ENCODE data around the gene MUC5B. TPM values are rescaled to one million over a fixed set of nuclear protein-coding genes. Genes with fewer than 3 reads are reported as not detected.

Gene MUC5B
- total RNA-seq, 1 donor from 2014 or later, result not detected

DNA sequence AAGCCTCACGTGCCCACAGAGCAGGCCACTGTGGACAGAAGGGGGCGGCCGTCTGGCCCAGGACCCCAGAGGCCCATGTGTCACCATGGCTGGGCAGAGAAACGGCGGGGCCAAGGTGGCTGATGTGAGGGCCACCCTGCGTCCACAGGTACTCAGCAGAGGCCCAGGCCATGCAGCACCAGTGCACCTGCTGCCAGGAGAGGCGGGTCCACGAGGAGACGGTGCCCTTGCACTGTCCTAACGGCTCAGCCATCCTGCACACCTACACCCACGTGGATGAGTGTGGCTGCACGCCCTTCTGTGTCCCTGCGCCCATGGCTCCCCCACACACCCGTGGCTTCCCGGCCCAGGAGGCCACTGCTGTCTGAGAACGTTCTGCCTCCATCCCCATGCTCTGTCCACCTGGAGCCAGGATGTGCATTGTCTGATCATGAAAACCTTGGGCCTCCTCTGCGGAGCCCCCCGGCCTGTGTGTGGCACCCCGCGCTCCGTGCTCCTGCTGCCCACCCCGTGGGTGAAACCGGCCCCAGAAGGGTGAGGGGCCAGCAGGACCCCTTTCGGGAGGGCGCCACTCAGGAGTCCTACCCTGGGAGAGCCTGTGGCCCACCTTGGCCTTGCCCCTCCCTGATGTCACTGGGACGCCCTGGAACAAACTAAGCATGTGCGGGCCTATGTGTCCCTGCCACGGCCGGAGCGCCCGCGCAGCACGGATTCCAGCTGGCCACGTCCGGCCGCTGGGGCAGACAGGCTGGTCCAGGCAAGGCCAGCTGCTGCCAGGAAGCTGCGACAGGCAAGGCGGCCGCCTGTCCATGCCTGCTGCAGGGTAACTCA, 38.6 kb downstream of the MUC5B start:
- Histone ChIP-seq H3K9me3 (ENCODE audit: insufficient read depth, low read depth, low read length) (no peaks in the 10 kb centered on the region), H3K4me1 (ENCODE audit: insufficient read depth, low read length) (no peaks in the 10 kb centered on the region), H3K4me3 (ENCODE audit: insufficient read depth, low read depth, low read length) (no peak overlapping the region), H3K79me2 (ENCODE audit: insufficient read depth, low read length) (no peaks in the 10 kb centered on the region), H2AFZ (ENCODE audit: low read depth, low read length) (no peak overlapping the region), H3K4me2 (ENCODE audit: low read length) (peak overlapping the region; percentile 85), H3K36me3 (ENCODE audit: insufficient read depth, low read length) (no peaks in the 10 kb centered on the region), H3K27me3 (ENCODE audit: insufficient read depth, low read length) (no peaks in the 10 kb centered on the region), H3K9ac (ENCODE audit: low read length) (no peak overlapping the region), H3K27ac (ENCODE audit: low read depth, low read length) (no peak overlapping the region), H4K20me1 (ENCODE audit: insufficient read depth, low read length) (no peaks in the 10 kb centered on the region)
- peaks cover 2% of the 10 kb centered on the region for H3K27me3 Mint-ChIP-seq (ENCODE audit: low read depth, unreplicated experiment)
- peaks cover 6% of the 10 kb centered on the region for H3K9me3 Mint-ChIP-seq (ENCODE audit: unreplicated experiment)
- TF ChIP-seq EZH2 (IDR thresholded peaks at IDR 0.05; ENCODE audit: insufficient read depth, low read length), result no peak
- no peak overlapping the region for H3K27ac Mint-ChIP-seq (ENCODE audit: unreplicated experiment)
- no peaks in the 10 kb centered on the region for H3K36me3 Mint-ChIP-seq (ENCODE audit: low read depth, unreplicated experiment)
- H3K4me3 Mint-ChIP-seq (ENCODE audit: unreplicated experiment), result no peak overlapping the region
- FAIRE-seq (no peak), DNase-seq (ENCODE audit: low read depth) (no peak)
- H3K4me1 Mint-ChIP-seq (ENCODE audit: low read depth, unreplicated experiment), result no peaks in the 10 kb centered on the region

DNA sequence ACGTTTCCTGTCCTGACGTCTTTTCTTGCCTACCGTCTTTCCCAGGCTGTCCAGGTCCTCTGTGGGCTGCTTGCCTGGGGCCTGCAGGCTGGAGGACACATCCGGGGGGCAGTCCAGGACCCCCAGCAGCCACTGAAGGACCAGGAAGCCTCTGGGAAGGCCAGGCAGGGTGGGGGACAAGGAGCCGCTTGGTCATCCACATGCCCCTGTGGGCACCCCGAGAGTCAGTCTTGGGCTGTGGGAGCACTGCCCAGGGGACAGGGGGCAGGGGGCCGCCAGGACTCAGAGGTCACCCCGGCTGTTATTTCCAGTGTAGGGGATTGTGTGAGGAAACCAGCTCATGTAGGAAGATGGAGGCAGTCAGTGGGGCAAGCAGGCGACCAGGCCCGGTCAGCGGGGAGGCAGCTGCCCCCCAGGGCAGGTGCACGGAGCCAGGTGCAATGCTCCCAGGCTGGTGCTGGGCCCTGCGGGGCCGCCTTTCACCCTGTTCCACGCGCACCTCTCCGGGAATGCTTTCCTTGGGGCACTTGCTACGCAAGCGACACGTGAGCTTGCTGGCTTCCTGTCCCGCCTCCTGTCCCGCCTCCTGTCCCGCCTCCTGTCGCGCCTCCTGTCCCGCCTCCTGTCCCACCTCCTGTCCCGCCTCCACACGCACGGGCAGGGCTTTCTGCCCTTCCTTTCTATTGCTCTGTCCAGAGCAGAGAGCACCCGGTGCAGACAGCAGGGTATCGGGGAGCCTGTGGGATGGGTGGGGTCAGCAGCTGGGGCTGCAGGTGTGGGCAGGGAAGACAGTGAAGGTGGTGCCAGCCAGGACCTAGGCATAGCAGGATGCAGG, 39.5 kb downstream of the MUC5B start:
- peak overlapping the region; percentile 85 for H3K4me2 ChIP-seq (ENCODE audit: low read length)
- H3K36me3 Mint-ChIP-seq (ENCODE audit: low read depth, unreplicated experiment), result no peaks in the 10 kb centered on the region
- no peaks in the 10 kb centered on the region for H3K4me1 Mint-ChIP-seq (ENCODE audit: low read depth, unreplicated experiment)
- FAIRE-seq (no peak), DNase-seq (ENCODE audit: low read depth) (peak; percentile 79)
- H3K27ac ChIP-seq (ENCODE audit: low read depth, low read length), result peak overlapping the region; percentile 26
- H3K27me3 ChIP-seq (ENCODE audit: insufficient read depth, low read length), result no peaks in the 10 kb centered on the region
- no peaks in the 10 kb centered on the region for H4K20me1 ChIP-seq (ENCODE audit: insufficient read depth, low read length)
- no peaks in the 10 kb centered on the region for H3K79me2 ChIP-seq (ENCODE audit: insufficient read depth, low read length)
- peaks cover 2% of the 10 kb centered on the region for H3K27me3 Mint-ChIP-seq (ENCODE audit: low read depth, unreplicated experiment)
- H2AFZ ChIP-seq (ENCODE audit: low read depth, low read length), result peak overlapping the region; percentile 79
- H3K27ac Mint-ChIP-seq (ENCODE audit: unreplicated experiment), result no peak overlapping the region
- H3K4me1 ChIP-seq (ENCODE audit: insufficient read depth, low read length), result peaks cover under 1% of the 10 kb centered on the region
- H3K4me3 ChIP-seq (ENCODE audit: insufficient read depth, low read depth, low read length), result peak overlapping the region; percentile 53
- H3K4me3 Mint-ChIP-seq (ENCODE audit: unreplicated experiment), result peak overlapping the region; percentile 60
- peaks cover 8% of the 10 kb centered on the region for H3K9me3 Mint-ChIP-seq (ENCODE audit: unreplicated experiment)
- H3K36me3 ChIP-seq (ENCODE audit: insufficient read depth, low read length), result no peaks in the 10 kb centered on the region
- TF ChIP-seq CTCF (IDR thresholded peaks at IDR 0.05; ENCODE audit: insufficient read depth, low read depth, low read length) (no peak), EZH2 (IDR thresholded peaks at IDR 0.05; ENCODE audit: insufficient read depth, low read length) (no peak)
- peak overlapping the region; percentile 70 for H3K9ac ChIP-seq (ENCODE audit: low read length)
- no peaks in the 10 kb centered on the region for H3K9me3 ChIP-seq (ENCODE audit: insufficient read depth, low read depth, low read length)

GRCh38 chr11:1263010-1263409, 40.1 kb downstream of the MUC5B start:
- H3K27me3 ChIP-seq (ENCODE audit: insufficient read depth, low read length), result no peaks in the 10 kb centered on the region
- peak overlapping the region; percentile 70 for H3K9ac ChIP-seq (ENCODE audit: low read length)
- DNase-seq (ENCODE audit: low read depth) (no peak), FAIRE-seq (no peak)
- TF ChIP-seq CTCF (IDR thresholded peaks at IDR 0.05; ENCODE audit: insufficient read depth, low read depth, low read length) (no peak), EZH2 (IDR thresholded peaks at IDR 0.05; ENCODE audit: insufficient read depth, low read length) (no peak)
- peak overlapping the region; percentile 53 for H3K4me3 ChIP-seq (ENCODE audit: insufficient read depth, low read depth, low read length)
- H3K4me2 ChIP-seq (ENCODE audit: low read length), result peak overlapping the region; percentile 85
- peaks cover 4% of the 10 kb centered on the region for H3K4me1 ChIP-seq (ENCODE audit: insufficient read depth, low read length)
- Mint-ChIP-seq H3K27me3 (ENCODE audit: low read depth, unreplicated experiment) (peaks cover 2% of the 10 kb centered on the region), H3K9me3 (ENCODE audit: unreplicated experiment) (peaks cover 8% of the 10 kb centered on the region), H3K36me3 (ENCODE audit: low read depth, unreplicated experiment) (no peaks in the 10 kb centered on the region), H3K27ac (ENCODE audit: unreplicated experiment) (no peak overlapping the region), H3K4me1 (ENCODE audit: low read depth, unreplicated experiment) (no peaks in the 10 kb centered on the region), H3K4me3 (ENCODE audit: unreplicated experiment) (peak overlapping the region; percentile 27)
- H3K27ac ChIP-seq (ENCODE audit: low read depth, low read length), result no peak overlapping the region
- peak overlapping the region; percentile 79 for H2AFZ ChIP-seq (ENCODE audit: low read depth, low read length)
- H4K20me1 ChIP-seq (ENCODE audit: insufficient read depth, low read length), result no peaks in the 10 kb centered on the region
- no peaks in the 10 kb centered on the region for H3K36me3 ChIP-seq (ENCODE audit: insufficient read depth, low read length)
- H3K79me2 ChIP-seq (ENCODE audit: insufficient read depth, low read length), result no peaks in the 10 kb centered on the region
- no peaks in the 10 kb centered on the region for H3K9me3 ChIP-seq (ENCODE audit: insufficient read depth, low read depth, low read length)

Measured in astrocyte (in vitro differentiated cells and primary cell).